ENCODE results near the gene EXD3.

EXD3 gene

DNA sequence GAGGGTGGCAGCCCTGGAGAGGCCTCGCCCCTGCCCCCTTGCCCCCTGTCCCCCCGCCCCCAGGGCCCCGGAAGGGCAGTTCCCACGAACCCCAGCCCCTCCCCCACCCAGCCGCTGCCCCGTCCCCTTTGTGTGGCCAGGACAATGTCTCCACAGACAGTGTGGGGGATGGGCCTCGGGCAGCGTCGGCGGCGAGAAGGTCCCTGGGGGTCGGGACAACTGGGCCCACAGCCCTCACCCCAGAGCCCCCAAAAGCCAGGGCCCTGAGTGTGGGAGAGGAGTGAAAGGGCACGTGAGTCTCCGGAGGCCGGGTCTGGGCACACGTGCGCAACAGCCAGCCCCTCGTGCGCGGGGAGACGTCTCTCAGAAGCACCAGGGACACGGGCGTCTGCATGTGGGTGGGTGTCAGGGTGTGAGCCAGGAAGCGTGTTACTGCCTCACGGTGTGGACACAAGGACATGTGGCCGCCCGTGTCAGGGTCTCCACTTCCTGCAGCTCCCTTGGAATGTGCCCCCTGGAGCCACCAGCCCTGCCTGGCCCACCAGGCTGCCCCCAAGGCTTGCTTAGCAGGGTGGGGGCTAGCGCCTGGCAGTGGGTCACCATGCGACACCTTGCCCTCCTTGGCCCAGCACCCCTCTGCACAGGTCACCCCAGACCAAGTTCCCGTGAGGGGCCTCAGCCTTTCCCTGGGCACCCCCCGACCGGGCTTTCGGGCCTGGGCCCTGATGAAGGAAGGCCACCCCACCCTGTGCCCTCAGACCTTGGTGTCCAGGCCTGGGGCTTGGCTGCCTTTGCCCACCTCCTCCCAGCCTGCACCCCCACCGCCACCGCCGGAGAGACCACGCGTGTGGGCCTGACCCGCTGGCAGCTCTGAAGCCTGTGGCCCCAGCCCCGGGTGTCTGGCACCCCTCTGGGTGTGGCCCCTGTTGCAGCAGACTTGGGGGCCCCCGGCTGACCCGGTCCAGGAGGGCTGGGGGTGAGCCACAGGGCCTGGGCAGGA, 108.1 kb downstream of the EXD3 start:
- WGBS, 2 experiments (ENCODE audit: insufficient coverage in 2 of 2): 77 to 89% methylated on average over 17 to 27 of the region's 42 CpGs
- Histone ChIP-seq H3K9me3 (ENCODE audit: control insufficient read depth, low read length) (no peaks in the 10 kb centered on the region), H3K36me3 (ENCODE audit: control insufficient read depth, insufficient read depth, low read length) (no peaks in the 10 kb centered on the region), H3K4me1 (ENCODE audit: control insufficient read depth, insufficient read depth, low read length, poor library complexity, severe bottlenecking) (peaks cover 15% of the 10 kb centered on the region), H3K27ac (ENCODE audit: low read depth, low read length, severe bottlenecking) (no peak overlapping the region), H3K4me3 (ENCODE audit: extremely low read depth, insufficient read depth, low read length, poor library complexity, severe bottlenecking) (no peak overlapping the region)

- 85 to 89% methylated on average over 14 to 20 of the region's 24 CpGs for WGBS, 2 experiments (ENCODE audit: insufficient coverage in 2 of 2)
- peaks cover 15% of the 10 kb centered on the region for H3K4me1 ChIP-seq (ENCODE audit: control insufficient read depth, insufficient read depth, low read length, poor library complexity, severe bottlenecking)
- H3K27ac ChIP-seq (ENCODE audit: low read depth, low read length, severe bottlenecking): no peak overlapping the region
- H3K36me3 ChIP-seq (ENCODE audit: control insufficient read depth, insufficient read depth, low read length): no peaks in the 10 kb centered on the region
- H3K4me3 ChIP-seq (ENCODE audit: extremely low read depth, insufficient read depth, low read length, poor library complexity, severe bottlenecking): no peak overlapping the region
- no peaks in the 10 kb centered on the region for H3K9me3 ChIP-seq (ENCODE audit: control insufficient read depth, low read length)
Measured at GRCh38 chr9:137313956-137314560, 108.9 kb downstream of the EXD3 start.

GRCh38 chr9:137313326-137313936, 109.5 kb downstream of the EXD3 start:
- Histone ChIP-seq H3K27ac (ENCODE audit: low read depth, low read length, severe bottlenecking) (no peak overlapping the region), H3K4me1 (ENCODE audit: control insufficient read depth, insufficient read depth, low read length, poor library complexity, severe bottlenecking) (peaks cover 12% of the 10 kb centered on the region)

DNA sequence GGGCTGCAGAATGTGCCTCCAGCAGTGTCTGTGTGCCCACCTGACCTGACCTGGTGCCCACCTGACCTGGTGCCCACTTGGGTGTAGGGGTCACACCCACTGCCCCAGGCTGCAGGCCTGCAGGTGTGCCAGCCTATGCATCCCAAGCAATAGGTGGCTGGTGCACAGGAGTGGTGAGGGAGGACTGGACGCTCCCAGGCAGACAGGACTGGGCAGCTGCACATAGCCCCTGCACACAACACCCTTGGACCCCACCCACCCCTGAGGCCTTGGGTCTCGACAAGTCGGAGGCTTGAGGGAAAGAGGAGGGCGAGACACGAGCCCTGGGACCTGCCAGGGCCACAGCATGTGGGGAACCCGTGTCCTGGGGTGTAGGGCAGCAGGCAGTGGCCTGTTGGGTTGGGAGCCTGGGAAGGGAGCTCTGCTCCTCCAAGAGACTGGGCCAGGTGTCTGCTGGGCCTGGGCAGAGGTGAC, 110.1 kb downstream of the EXD3 start:
- Histone ChIP-seq H3K4me3 (ENCODE audit: extremely low read depth, insufficient read depth, low read length, poor library complexity, severe bottlenecking) (no peak overlapping the region), H3K36me3 (ENCODE audit: control insufficient read depth, insufficient read depth, low read length) (no peaks in the 10 kb centered on the region), H3K9me3 (ENCODE audit: control insufficient read depth, low read length) (no peaks in the 10 kb centered on the region), H3K27ac (ENCODE audit: low read depth, low read length, severe bottlenecking) (no peak overlapping the region), H3K4me1 (ENCODE audit: control insufficient read depth, insufficient read depth, low read length, poor library complexity, severe bottlenecking) (peaks cover 12% of the 10 kb centered on the region)
- WGBS, 2 experiments (ENCODE audit: insufficient coverage in 2 of 2): 96 to 100% methylated on average over 2 to 6 of the region's 6 CpGs

More at GRCh38 chr9:137313326-137313936, 109.5 kb downstream of the EXD3 start:
- Histone ChIP-seq H3K4me3 (ENCODE audit: extremely low read depth, insufficient read depth, low read length, poor library complexity, severe bottlenecking) (no peak overlapping the region), H3K36me3 (ENCODE audit: control insufficient read depth, insufficient read depth, low read length) (no peaks in the 10 kb centered on the region), H3K9me3 (ENCODE audit: control insufficient read depth, low read length) (no peaks in the 10 kb centered on the region)
- WGBS, 2 experiments (ENCODE audit: insufficient coverage in 2 of 2): 87 to 94% methylated on average over 9 of the region's 9 CpGs

DNA sequence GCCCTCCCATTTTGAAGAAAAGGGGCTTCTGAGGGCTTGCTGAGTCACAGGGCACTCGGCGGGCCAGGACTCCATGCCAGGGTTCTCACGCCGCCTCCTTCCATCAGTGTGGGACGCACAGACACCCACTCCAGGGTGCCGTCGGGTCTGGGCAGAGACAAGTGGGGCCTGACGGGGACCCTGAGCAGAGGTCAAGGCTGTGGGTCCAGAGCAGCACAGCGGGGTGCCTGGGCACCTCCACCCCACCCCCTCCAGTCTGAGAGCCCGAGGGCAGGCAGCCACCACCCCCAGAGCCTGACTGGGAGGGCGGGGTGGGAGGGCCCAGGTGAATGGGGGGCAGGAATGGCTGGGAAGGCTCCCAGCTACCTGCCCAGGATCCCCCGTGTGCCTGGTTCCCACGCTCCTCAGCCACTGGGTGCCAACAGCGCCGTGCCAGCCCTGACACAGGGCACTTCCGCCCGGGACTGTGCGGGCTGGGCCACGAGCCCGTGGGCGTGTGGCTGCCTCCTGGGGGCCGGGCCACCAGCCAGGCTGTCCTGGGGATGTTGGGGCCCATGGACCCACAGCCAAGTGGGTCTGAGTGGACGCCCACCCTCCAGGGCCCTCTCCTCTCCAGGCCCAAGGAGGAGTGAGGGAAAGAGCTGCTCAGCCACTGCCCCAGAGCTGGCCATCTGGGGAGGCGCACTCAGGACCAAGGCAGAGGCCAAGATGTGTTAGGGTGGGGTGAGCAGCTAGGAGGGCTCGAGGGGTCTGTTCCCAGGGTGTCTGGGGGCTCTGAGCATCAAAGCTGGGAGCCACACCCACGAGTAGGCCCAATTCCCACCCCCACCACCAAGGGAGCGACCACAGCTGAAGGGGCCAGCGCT, 110.7 kb downstream of the EXD3 start:
- Histone ChIP-seq H3K4me3 (ENCODE audit: extremely low read depth, insufficient read depth, low read length, poor library complexity, severe bottlenecking) (no peak overlapping the region), H3K36me3 (ENCODE audit: control insufficient read depth, insufficient read depth, low read length) (no peaks in the 10 kb centered on the region), H3K27ac (ENCODE audit: low read depth, low read length, severe bottlenecking) (no peak overlapping the region), H3K9me3 (ENCODE audit: control insufficient read depth, low read length) (no peaks in the 10 kb centered on the region), H3K4me1 (ENCODE audit: control insufficient read depth, insufficient read depth, low read length, poor library complexity, severe bottlenecking) (peaks cover 12% of the 10 kb centered on the region)
- WGBS, 2 experiments (ENCODE audit: insufficient coverage in 2 of 2): 93 to 94% methylated on average over 23 of the region's 28 CpGs

DNA sequence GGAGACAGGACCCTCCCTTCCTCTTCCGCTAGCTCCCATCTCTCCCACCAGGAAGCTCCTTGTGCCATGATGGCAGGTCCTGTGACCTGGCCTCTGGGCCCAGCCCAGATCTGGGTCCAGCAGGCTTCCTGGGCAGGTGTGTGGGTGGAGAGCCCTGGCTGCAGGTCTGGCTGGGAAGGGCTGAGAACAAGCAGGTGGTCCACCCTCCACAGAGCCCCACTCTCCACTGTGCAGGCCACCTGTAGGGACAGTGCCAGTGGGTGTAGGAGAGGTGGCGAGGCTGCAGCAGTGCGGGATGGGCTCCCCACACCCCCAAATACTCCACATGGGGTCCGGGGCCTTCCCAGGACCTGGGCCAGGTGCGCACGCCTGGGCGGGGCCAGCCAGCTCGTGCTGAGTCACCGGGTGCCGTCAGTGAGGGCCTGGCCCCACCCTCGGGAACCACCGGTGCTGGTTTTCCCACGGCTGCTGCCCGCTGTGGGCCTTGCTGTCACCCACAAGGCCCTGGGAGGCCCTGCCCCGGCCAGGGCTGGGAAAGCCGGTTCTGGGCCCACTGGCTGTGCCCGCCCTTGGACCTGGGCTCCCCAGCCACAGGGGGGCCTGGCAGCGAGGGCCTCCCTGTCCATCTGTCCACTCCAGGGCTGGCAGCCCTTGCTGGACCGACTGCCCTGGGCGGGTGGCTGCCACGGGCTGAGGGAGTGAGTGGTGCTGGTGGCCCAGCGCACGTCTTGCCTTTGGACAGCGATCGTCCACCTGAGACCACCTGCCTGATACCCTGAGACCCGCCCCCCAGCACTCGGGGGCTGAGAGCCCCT, 111.6 kb downstream of the EXD3 start:
- Histone ChIP-seq H3K9me3 (ENCODE audit: control insufficient read depth, low read length) (no peaks in the 10 kb centered on the region), H3K27ac (ENCODE audit: low read depth, low read length, severe bottlenecking) (no peak overlapping the region), H3K4me3 (ENCODE audit: extremely low read depth, insufficient read depth, low read length, poor library complexity, severe bottlenecking) (no peak overlapping the region), H3K4me1 (ENCODE audit: control insufficient read depth, insufficient read depth, low read length, poor library complexity, severe bottlenecking) (peaks cover 18% of the 10 kb centered on the region), H3K36me3 (ENCODE audit: control insufficient read depth, insufficient read depth, low read length) (no peaks in the 10 kb centered on the region)
- 93 to 94% methylated on average over 21 to 25 of the region's 27 CpGs for WGBS, 2 experiments (ENCODE audit: insufficient coverage in 2 of 2)

DNA sequence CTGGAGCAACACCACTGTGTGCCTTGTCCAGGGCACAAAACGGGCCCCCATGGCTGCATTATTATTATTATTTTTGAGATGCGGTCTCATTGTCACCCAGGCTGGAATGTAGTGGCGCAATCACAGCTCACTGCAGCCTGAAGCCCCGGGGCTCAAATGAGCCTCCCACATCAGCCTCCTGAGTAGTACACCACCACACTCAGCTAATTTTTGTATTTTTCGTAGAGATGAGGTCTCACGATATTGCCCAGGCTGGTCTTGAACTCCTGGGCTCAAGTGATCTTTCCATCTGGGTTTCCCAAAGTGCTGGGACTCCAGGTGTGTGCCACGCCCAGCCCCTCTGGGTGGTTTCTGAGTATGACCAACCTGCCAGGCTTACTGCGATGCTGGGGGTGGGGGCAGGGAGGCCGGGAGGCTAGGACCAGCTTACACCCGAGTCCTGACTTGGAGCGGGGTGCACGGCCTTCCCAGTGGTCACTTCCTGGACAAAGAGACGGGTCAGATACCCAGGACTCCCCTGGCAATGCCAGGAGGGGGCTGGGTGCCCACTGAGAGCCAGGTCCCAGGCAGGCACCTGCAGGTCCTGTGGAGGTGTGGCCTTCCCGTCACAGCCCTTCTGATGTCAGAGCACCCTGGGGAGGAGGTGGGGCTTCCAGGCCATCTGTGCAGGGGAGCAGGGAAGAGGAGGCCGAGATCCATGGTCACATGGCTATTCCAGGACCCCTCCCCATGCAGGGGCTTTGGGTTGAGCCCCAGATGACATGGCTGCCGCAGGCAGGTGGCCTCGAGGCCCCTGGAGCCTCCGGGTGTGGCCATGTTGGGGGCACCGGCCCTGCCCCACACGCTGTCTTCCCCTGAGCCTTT, 112.5 kb downstream of the EXD3 start:
- H3K4me1 ChIP-seq (ENCODE audit: control insufficient read depth, insufficient read depth, low read length, poor library complexity, severe bottlenecking): peaks cover 23% of the 10 kb centered on the region
- 87 to 92% methylated on average over 12 to 17 of the region's 20 CpGs for WGBS, 2 experiments (ENCODE audit: insufficient coverage in 2 of 2)
- no peak overlapping the region for H3K4me3 ChIP-seq (ENCODE audit: extremely low read depth, insufficient read depth, low read length, poor library complexity, severe bottlenecking)
- H3K27ac ChIP-seq (ENCODE audit: low read depth, low read length, severe bottlenecking): no peak overlapping the region
- H3K36me3 ChIP-seq (ENCODE audit: control insufficient read depth, insufficient read depth, low read length): no peaks in the 10 kb centered on the region
- H3K9me3 ChIP-seq (ENCODE audit: control insufficient read depth, low read length): no peaks in the 10 kb centered on the region

DNA sequence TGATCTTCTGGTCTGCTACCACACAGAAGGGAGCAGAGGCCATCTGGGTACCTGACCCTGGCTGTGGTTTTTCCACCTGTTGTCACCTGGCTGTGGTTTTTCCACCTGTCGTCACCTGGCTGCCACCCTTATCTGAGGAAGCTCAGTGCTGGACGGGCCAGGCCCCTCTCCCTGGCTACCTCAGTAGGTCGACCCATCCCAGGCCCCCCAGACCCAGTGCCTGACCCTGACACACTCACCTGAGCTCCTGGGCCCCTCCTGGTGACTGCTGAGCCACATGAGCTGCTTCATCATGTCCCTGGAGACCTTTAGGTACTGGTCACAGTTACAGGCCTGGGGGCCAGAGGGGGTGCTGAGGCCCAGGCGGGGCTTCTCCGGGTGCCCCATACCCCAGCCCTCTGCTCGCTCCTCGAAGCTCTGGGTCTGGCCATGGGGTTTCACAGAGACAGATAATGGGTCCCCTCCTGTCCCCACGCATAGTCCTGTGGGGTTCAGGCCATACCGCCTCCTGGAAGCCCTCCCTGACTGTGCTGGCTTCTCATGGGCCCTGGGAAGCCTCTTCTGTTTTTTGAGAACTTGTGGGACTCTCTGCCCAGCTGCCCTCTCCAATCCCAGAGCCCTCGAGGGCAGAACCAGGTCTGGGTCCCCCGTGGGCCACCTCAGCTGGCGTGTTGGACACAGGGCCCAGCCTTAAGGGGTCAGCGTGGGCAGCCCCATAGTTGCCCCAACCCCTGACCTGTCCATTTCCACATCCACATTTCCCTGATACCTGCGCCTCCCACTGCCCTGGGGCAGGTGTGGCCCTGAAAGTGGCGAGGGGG, 113.4 kb downstream of the EXD3 start:
- Histone ChIP-seq H3K27ac (ENCODE audit: low read depth, low read length, severe bottlenecking) (no peak overlapping the region), H3K9me3 (ENCODE audit: control insufficient read depth, low read length) (no peaks in the 10 kb centered on the region), H3K36me3 (ENCODE audit: control insufficient read depth, insufficient read depth, low read length) (no peaks in the 10 kb centered on the region), H3K4me3 (ENCODE audit: extremely low read depth, insufficient read depth, low read length, poor library complexity, severe bottlenecking) (no peak overlapping the region), H3K4me1 (ENCODE audit: control insufficient read depth, insufficient read depth, low read length, poor library complexity, severe bottlenecking) (peaks cover 24% of the 10 kb centered on the region)
- 90 to 95% methylated on average over 11 to 14 of the region's 15 CpGs for WGBS, 2 experiments (ENCODE audit: insufficient coverage in 2 of 2)

Data from mesodermal cell (in vitro differentiated cells).